MM.1S (cell line): ENCODE data around the gene MPPED1.

ENCODE experiments used
- DNase-seq: peaks from one replicate; pipeline ENCODE4 v3.0.0-alpha.2; 2015
- H2AFZ ChIP-seq: fragments of 300-600 bp; sonication (generic); 2 replicates; pipeline ENCODE4 v1.6.0; 2016; ENCODE audit warnings: antibody characterized with exemption, low read length
- H3F3A ChIP-seq: fragments of 300-600 bp; sonication (generic); 2 replicates; pipeline ENCODE4 v1.6.1; 2016; ENCODE audit warnings: mild to moderate bottlenecking, antibody characterized with exemption, low read length, moderate library complexity, mixed read lengths; ENCODE audit not compliant: insufficient read depth
- H3K27ac ChIP-seq: fragments of 300-600 bp; sonication (generic); 2 replicates; pipeline ENCODE4 v1.5.1; 2016; ENCODE audit warnings: mild to moderate bottlenecking, low read length
- H3K27me3 ChIP-seq: fragments of 300-600 bp; sonication (generic); replicated peaks from 2 replicates; pipeline ENCODE4 v1.6.0; 2016; ENCODE audit warnings: low read length; ENCODE audit not compliant: insufficient read depth
- H3K36me3 ChIP-seq: fragments of 300-600 bp; sonication (generic); replicated peaks from 2 replicates; pipeline ENCODE4 v1.6.1; 2016; ENCODE audit warnings: mild to moderate bottlenecking, low read length, mixed read lengths; ENCODE audit not compliant: insufficient read depth
- H3K4me1 ChIP-seq: fragments of 300-600 bp; sonication (generic); 2 replicates; pipeline ENCODE4 v1.6.1; 2016; ENCODE audit warnings: low read length, mixed read lengths
- H3K4me2 ChIP-seq: fragments of 300-600 bp; sonication (generic); 2 replicates; pipeline ENCODE4 v1.6.0; 2016; ENCODE audit warnings: low read depth, low read length
- H3K4me3 ChIP-seq: fragments of 300-600 bp; sonication (generic); 2 replicates; pipeline ENCODE4 v1.5.1; 2016; ENCODE audit warnings: low read length, mixed read lengths
- H3K79me2 ChIP-seq: fragments of 300-600 bp; sonication (generic); 2 replicates; pipeline ENCODE4 v1.6.1; 2016; ENCODE audit warnings: mixed run types, low read length, mixed read lengths
- H3K9ac ChIP-seq: fragments of 300-600 bp; sonication (generic); 2 replicates; pipeline ENCODE4 v1.6.1; 2016; ENCODE audit warnings: low read length, mixed read lengths
- H3K9me2 ChIP-seq: fragments of 300-600 bp; sonication (generic); replicated peaks from 2 replicates; pipeline ENCODE4 v1.6.1; 2016; ENCODE audit warnings: mild to moderate bottlenecking, low read length, mixed read lengths; ENCODE audit not compliant: insufficient read depth
- H3K9me3 ChIP-seq: fragments of 300-600 bp; sonication (generic); replicated peaks from 2 replicates; pipeline ENCODE4 v1.6.1; 2016; ENCODE audit warnings: mild to moderate bottlenecking, low read length, mixed read lengths; ENCODE audit not compliant: insufficient read depth
- H4K20me1 ChIP-seq: fragments of 300-600 bp; sonication (generic); 2 replicates; pipeline ENCODE4 v1.6.1; 2016; ENCODE audit warnings: mild to moderate bottlenecking, low read length, moderate library complexity, mixed read lengths; ENCODE audit not compliant: insufficient read depth
- EZH2 ChIP-seq: fragments of 300-600 bp; sonication (generic); optimal IDR thresholded peaks from 2 replicates; pipeline ENCODE3; 2017; ENCODE audit warnings: low read depth, mild to moderate bottlenecking, antibody characterized with exemption, low read length, mixed read lengths
- EZH2phosphoT487 ChIP-seq: fragments of 300-600 bp; sonication (generic); IDR thresholded peaks from 2 replicates; pipeline ENCODE4 v1.6.1; 2018; ENCODE audit warnings: antibody characterized with exemption, low read length
- TF ChIP-seq, protein P1 (sequence below): fragments of 300-600 bp; sonication (generic); IDR thresholded peaks from 2 replicates; pipeline ENCODE4 v1.5.1; 2016; ENCODE audit warnings: antibody characterized with exemption, low read length, mixed read lengths

Gene MPPED1

DNA sequence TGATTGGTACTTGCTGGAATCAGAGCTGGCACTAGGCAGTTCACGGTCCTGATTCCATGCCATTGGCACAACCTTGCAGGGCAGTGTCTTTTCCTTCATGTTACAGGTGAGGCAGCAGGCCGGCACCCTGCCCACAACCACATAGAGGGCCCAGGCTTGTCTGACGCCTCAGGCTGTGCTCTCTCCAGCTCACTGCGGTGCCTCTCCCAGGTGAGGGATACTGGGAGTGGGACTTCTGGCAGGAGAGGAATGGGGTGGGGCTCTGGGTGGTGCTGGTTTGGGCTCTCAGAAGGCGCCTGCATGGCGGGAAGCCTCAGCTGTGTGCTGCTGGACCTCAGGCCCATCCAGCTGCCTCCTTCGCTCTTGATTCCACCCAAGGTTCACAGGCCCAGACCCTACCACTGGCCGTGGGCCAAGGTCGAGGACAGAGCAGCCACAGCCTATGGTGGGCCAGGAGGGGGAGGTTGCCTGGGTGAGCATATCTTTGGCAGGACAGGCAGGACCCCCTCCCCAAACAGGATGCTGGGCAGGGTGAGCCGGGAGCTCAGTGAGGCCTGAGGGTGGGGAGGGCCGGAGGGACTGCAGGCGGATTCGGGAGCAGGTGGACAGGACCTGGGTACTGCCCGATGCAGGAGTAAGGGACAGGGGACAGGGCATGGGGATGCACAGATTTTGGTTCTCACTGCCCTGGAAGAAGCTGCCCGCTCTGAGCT, 7.0 kb upstream of the MPPED1 start:
- Histone ChIP-seq H2AFZ (no peak overlapping the region), H3K27ac (no peak overlapping the region), H3F3A (no peaks in the 10 kb centered on the region), H3K27me3 (peaks cover 51% of the 10 kb centered on the region), H3K4me2 (no peak overlapping the region), H3K9me2 (no peaks in the 10 kb centered on the region), H3K4me3 (no peak overlapping the region), H3K36me3 (no peaks in the 10 kb centered on the region), H3K9me3 (no peaks in the 10 kb centered on the region), H3K9ac (no peak overlapping the region), H3K4me1 (no peaks in the 10 kb centered on the region), H3K79me2 (no peaks in the 10 kb centered on the region), H4K20me1 (no peaks in the 10 kb centered on the region)
- no peak for DNase-seq
- TF ChIP-seq EZH2phosphoT487 (no peak), EZH2 (no peak)
- TF ChIP-seq, protein P1, sequence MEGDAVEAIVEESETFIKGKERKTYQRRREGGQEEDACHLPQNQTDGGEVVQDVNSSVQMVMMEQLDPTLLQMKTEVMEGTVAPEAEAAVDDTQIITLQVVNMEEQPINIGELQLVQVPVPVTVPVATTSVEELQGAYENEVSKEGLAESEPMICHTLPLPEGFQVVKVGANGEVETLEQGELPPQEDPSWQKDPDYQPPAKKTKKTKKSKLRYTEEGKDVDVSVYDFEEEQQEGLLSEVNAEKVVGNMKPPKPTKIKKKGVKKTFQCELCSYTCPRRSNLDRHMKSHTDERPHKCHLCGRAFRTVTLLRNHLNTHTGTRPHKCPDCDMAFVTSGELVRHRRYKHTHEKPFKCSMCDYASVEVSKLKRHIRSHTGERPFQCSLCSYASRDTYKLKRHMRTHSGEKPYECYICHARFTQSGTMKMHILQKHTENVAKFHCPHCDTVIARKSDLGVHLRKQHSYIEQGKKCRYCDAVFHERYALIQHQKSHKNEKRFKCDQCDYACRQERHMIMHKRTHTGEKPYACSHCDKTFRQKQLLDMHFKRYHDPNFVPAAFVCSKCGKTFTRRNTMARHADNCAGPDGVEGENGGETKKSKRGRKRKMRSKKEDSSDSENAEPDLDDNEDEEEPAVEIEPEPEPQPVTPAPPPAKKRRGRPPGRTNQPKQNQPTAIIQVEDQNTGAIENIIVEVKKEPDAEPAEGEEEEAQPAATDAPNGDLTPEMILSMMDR: no peak

DNA sequence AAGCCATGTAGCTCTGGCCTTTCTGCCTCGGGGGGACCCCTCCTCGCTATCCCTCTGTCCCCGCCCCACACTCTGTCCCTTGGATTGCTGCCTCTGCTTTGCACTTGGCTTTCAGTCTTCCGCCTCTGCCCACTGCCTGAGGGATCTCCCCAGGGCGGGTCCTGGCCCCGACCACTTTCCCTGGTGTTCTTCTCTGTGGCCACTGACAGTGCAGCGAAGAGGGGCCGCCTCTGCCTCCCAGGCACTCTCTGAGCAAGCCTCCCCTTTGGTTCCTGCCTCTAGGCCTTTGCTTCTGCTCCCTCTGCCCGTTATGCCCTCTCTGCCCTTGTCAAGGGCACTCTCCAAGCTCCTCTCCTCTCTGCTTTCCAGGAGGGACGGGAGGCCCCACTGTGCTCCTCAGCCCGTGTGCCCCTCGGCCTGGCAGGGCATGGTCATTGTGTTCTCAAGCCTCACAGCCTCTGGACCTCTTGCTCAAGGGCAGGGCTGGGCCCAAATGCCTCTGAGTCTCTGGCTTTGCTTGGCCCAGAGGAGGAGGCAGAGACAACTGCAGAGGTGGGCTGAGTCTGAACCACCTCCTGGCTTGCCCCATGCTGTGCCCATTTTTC, 5.5 kb upstream of the MPPED1 start:
- H3K4me2 ChIP-seq: no peak overlapping the region
- H3K27me3 ChIP-seq: peaks cover 56% of the 10 kb centered on the region

DNA sequence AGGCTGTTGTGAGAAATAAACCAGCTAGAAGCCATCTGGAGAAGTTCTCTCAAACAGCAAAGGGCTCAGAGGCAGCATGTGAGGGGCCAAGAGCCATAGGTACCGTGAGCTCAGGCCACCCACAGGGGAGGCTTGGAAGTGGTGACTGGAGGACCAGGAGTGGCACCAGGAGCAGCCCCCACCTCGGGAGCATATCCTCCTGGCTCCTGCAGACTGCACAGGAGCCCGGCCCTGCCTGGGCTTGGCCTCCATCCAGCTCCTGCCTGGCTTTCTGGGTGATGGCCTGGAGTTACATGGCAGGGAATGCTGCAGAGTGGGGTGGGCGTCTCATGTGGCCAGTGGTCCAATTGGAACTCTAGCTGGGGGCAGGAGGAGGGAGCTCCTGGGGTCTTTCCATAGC, 4.2 kb upstream of the MPPED1 start:
- no peaks in the 10 kb centered on the region for H3K9me3 ChIP-seq
- H3K27ac ChIP-seq: no peak overlapping the region
- no peaks in the 10 kb centered on the region for H3K36me3 ChIP-seq
- H3K9me2 ChIP-seq: no peaks in the 10 kb centered on the region
- H4K20me1 ChIP-seq: no peaks in the 10 kb centered on the region
- TF ChIP-seq, protein P1: no peak
- TF ChIP-seq EZH2phosphoT487 (no peak), EZH2 (no peak)
- no peak for DNase-seq
- H3K27me3 ChIP-seq: peaks cover 61% of the 10 kb centered on the region
- no peaks in the 10 kb centered on the region for H3K4me1 ChIP-seq
- H3K9ac ChIP-seq: no peak overlapping the region
- H3F3A ChIP-seq: no peaks in the 10 kb centered on the region
- H3K4me3 ChIP-seq: no peak overlapping the region
- no peaks in the 10 kb centered on the region for H3K79me2 ChIP-seq
- H3K4me2 ChIP-seq: no peak overlapping the region
- H2AFZ ChIP-seq: no peak overlapping the region

More for the DNA sequence above, 5.5 kb upstream of the MPPED1 start:
- DNase-seq: no peak
- Histone ChIP-seq H4K20me1 (no peaks in the 10 kb centered on the region), H3K4me1 (no peaks in the 10 kb centered on the region), H3K9ac (no peak overlapping the region), H2AFZ (no peak overlapping the region), H3F3A (no peaks in the 10 kb centered on the region), H3K9me2 (no peaks in the 10 kb centered on the region), H3K79me2 (no peaks in the 10 kb centered on the region), H3K36me3 (no peaks in the 10 kb centered on the region), H3K4me3 (no peak overlapping the region), H3K27ac (no peak overlapping the region), H3K9me3 (no peaks in the 10 kb centered on the region)
- TF ChIP-seq, protein P1: no peak
- TF ChIP-seq EZH2: no peak
- TF ChIP-seq EZH2phosphoT487: no peak
